Erythroblast (primary cell): ENCODE results near the gene WDR91.
A peak's percentile ranks its signal among the peaks of the same experiment; 100 is the strongest.

ENCODE experiments used
- GATA1 ChIP-seq: IDR thresholded peaks from 2 replicates; pipeline ENCODE4 v1.6.1; 2011; ENCODE audit warnings: low read depth, mild to moderate bottlenecking, control low read depth, low read length, moderate library complexity
- POLR2A ChIP-seq: IDR thresholded peaks from 2 replicates; pipeline ENCODE4 v1.6.1; 2011; ENCODE audit warnings: mild to moderate bottlenecking, low read length

DNA sequence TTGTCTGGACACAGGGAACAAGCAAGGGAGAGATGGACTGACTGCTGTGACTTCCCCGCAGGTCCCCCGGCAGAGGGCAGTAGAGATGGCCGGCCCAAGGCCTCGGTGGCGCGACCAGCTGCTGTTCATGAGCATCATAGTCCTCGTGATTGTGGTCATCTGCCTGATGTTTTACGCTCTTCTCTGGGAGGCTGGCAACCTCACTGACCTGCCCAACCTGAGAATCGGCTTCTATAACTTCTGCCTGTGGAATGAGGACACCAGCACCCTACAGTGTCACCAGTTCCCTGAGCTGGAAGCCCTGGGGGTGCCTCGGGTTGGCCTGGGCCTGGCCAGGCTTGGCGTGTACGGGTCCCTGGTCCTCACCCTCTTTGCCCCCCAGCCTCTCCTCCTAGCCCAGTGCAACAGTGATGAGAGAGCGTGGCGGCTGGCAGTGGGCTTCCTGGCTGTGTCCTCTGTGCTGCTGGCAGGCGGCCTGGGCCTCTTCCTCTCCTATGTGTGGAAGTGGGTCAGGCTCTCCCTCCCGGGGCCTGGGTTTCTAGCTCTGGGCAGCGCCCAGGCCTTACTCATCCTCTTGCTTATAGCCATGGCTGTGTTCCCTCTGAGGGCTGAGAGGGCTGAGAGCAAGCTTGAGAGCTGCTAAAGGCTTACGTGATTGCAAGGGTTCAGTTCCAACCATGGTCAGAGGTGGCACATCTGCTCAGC is 46.8 kb downstream of the WDR91 start:
- TF ChIP-seq POLR2A (peak; percentile 30), GATA1 (no peak)
